Endometrium (tissue), 2 donors: ENCODE data around the gene FITM1.
A peak's percentile ranks its signal among the peaks of the same experiment; 100 is the strongest.

Experiments
- FAIRE-seq: peaks from 2 replicates; lab custom pipeline; 2012; peaks lifted over from hg19 to GRCh38; lab: Jason Lieb, UNC
- donor health status: control.
- donor health status: control.

Gene FITM1

DNA sequence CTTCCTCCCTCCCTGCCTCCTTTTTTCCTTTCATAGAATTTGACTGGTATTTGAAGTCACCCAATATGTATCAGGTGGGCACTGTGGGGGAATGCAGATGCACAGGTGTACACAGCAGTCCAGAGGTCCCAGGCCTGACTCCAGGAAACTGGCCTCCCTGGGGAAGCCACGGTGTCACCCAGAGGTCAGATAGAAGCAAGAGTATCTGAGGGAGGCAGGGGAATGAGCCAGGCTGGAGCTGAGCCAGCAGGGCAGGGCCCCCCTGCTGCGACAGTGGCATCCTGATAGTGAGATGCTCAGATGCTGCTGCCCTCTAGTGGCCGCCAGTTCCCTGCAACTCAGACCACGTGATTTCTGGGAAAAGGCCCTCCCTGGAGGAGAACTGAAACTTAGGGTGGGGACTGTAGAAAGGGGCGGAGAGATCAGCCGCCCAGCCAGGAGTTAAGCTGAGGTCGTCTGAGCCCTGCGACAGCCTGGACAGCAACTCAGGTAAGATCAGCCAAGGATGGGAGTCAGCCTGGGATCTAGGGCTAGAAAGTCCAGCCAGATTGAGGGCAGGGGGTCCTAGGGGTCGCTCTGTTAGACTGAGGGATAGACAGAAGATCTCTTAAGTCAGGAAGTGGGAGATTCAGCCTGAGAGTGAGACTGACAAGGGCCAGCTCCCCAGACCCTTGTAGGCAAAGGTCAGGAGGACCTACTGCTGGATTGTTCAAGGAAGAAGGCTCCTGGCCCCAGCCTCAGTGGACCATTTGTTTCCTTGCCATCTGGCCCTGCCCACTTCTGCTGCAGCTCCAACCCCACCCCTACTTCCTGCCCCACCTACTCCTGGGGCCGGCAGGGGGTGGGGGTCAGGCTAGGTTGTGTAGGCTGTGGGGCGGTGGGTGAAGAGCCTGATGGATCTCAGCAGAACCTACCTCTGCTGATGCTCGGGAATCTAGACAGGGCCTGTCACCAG lies 30.7 kb downstream of the FITM1 start, which contains the start of gene IRF9:
IRF9 (plus strand) TSS at position 416 of the 955 bp plus-strand sequence. CDS start 880 bp downstream, outside the sequence.
- peak; percentile 76 for FAIRE-seq

DNA sequence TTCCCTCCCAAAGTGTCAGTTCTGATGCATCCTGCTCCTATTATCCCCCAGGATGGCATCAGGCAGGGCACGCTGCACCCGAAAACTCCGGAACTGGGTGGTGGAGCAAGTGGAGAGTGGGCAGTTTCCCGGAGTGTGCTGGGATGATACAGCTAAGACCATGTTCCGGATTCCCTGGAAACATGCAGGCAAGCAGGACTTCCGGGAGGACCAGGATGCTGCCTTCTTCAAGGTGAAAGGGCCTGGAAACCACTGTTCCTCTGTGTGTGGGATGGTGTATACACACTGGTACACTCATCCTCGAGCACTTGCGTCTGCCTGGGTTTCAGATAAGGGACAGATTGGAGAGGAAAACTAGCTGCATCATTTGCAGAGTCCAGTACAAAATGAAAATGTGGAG lies 31.6 kb downstream of the FITM1 start:
- FAIRE-seq = no peak

DNA sequence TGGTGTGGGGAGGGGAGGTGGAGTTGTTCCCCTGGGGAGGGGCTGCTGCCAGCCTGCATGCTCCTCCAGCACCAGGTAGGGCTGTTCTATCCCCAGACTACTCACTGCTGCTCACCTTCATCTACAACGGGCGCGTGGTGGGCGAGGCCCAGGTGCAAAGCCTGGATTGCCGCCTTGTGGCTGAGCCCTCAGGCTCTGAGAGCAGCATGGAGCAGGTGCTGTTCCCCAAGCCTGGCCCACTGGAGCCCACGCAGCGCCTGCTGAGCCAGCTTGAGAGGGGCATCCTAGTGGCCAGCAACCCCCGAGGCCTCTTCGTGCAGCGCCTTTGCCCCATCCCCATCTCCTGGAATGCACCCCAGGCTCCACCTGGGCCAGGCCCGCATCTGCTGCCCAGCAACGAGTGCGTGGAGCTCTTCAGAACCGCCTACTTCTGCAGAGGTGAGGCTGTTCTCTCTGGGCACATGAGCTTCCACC lies 34.1 kb downstream of the FITM1 start:
- FAIRE-seq = no peak

DNA sequence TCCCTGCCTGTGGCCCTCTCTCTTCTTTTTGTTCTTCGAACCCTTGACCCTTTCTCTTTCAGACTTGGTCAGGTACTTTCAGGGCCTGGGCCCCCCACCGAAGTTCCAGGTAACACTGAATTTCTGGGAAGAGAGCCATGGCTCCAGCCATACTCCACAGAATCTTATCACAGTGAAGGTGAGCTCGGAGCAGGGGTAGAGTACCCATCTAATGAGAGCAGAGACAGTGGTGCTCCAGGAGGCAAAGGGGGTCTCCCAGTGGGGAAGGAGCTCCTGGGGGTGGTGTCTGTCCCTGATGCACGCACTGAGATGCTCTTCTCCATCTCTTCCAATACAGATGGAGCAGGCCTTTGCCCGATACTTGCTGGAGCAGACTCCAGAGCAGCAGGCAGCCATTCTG lies 35.3 kb downstream of the FITM1 start:
- FAIRE-seq = no peak

DNA sequence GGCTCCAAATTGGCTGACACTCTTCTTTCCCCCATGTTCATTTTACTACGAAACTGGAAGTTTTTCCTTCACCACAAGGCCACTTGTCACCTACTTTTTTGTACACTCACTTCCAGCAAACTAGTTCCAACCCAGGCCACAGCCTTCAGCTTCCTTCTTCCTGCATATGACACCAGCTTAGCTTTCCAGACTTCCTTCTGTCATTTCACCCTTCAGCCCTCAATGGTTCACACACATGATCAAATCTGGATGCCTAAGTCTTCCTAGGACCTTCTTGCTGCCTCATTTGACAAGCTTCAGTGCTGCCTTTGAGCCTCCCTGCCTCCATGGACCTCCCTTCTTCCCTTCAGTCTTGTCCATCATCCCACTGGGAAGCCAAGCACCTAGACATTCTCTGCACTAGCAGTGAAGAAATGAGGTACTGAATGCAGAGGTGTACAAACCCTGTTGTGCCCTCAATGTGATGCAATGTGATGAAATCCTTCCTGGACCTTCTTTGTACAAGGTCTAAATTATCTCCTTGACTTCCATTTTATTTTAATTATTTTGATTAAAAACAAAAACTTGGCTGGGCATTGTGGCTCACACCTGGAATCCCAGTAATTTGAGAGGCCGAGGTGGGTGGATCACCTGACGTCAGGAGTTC lies 37.1 kb downstream of the FITM1 start:
- no peak for FAIRE-seq

DNA sequence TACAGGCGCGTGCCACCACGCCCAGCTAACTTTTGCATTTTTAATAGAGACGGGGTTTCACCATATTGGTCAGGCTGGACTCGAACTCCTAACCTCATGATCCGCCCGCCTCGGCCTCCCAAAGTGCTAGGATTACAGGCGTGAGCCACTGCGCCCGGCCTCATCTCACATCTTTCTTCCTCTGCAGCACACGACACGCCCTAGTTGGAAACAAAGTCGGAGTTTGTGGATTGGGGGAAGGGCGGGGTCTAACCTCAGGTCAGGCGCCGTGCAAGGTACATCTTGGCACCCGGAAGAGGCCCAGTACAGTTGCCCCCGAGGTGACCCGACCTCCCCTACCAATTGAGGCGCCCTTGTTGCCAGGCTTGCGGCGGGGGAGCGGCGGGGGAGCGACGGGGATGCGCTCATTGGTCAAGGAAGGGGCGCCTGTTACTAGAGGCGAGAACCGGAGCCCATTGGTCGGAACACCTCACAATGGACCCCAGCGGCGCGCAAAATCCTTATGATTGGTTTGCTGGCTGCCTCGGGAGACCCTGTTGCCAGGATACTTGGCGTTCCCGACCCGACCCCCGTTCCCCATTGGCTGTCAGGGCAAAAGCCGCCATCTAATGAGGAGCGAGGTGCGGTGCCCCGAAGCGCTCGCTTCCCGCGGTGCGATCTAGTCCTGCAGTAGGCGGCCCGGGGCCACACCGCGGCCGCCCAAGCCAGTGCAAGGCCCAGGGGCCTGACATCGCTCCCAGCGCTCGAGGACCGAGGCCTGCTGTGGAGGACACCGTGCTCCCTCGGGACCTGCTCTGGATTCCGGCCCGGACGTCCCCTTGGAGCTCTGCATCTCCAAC lies 41.2 kb downstream of the FITM1 start, which contains the start of gene REC8:
REC8 (plus strand) TSS at position 659 of the 839 bp plus-strand sequence. CDS start 473 bp downstream, outside the sequence.
- FAIRE-seq = peak; percentile 77

DNA sequence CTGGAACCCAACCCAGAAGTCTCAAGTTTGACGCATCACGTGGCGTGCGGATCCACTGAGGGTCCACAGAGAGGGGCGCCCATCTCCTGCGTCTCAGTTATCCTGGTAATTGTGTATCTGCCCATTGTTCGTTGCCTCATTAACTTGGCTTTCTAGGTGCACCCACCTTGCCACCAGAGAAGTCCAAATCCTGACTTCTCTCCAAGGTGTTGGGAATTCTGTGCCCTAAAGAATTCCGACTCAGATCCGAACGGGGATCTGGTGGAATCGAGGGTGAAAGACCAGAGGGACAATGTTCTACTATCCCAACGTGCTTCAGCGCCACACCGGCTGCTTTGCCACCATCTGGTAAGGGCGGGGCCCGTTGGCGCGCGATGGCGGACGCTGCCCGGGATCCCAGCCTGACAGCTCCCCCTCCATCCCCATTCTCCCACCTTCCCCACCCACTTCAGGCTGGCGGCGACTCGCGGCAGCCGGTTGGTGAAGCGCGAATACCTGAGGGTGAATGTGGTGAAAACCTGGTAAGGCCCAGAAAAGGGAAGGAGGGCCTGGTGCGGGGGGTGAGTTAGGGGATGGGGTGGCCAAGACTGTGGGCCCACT lies 41.9 kb downstream of the FITM1 start:
- FAIRE-seq = no peak

DNA sequence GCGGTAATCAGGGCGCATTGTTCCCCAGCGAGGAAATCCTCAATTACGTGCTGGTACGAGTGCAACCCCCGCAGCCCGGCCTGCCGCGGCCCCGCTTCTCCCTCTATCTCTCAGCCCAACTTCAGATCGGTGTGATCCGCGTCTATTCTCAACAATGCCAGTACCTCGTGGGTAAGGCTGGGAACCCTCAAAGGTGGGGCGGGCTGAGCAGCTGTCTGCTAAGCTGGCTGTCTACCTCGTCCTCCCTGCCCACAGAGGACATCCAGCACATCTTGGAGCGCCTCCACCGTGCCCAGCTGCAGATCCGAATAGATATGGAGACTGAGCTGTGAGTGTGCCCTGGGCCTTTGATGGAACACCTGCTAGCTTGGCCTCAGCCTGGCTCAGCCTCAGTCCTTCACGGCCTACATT lies 42.4 kb downstream of the FITM1 start:
- no peak for FAIRE-seq

DNA sequence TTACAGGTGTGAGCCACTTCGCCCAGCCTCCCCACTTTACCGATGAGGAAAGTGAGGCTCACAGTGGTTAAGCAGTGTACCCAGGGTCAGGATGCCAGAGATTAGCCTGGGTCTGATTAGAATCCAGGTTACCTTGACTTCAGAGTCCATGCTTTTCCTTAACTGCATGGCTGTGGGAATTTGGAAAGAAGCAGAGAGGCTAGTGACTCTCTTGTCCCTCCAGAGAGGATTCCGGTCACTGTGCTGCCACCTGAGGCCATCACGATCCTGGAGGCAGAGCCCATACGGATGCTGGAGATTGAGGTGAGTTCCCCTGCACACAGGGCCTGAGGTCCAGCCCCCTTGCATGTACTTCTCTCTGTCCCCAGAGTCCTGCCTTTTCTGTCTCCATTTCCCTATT lies 46.1 kb downstream of the FITM1 start:
- FAIRE-seq = no peak

DNA sequence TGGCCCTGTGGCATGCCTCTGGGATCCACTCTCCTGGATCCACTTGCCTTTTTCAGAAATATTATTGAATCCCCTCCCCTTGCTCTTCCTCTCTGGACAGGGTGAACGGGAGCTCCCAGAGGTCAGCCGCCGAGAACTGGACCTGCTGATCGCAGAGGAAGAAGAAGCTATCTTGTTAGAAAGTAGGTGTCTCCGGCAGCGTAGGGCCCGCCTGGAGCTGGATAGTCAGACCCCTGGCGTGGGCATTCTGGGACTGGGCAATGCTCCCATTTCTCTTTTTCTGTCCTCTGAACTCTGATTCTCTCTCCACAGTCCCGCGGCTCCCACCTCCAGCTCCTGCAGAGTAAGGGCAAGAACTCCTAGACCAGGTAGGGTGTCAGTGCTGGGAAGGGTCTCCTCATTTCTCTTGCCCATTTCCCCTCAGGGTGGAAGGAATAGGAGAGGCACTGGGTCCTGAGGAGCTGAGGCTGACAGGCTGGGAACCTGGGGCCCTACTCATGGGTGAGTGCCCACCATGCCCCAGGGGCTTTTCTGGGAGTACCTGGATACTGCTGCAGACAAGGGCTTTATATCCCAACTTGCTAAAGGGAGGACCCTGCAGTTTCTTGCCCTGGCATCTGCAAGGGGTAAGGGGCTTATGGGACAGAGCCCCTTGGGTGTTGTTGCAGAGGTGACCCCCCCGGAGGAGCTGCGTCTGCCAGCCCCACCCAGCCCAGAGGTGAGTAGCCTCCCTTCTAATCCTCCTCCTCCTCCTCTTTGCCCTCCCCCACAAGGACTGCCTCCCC lies 46.8 kb downstream of the FITM1 start:
- no peak for FAIRE-seq

DNA sequence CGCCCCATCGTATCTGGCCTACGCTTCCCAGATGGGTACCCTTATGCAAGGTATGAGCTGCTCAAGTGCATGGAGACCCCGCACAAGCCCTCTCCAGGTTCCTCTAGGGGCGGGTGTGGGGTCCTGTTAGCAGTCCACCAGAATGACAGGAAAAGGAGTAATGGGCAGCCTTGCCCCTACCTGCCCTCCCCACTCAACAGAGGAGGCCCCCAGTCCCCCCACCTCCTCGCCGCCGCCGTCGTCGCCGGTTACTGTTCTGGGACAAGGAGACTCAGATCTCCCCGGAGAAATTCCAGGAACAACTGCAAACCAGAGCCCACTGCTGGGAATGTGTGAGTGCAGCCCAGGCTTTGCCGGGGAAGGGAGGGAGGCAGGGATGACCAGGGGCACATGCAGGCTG lies 47.4 kb downstream of the FITM1 start:
- no peak for FAIRE-seq

DNA sequence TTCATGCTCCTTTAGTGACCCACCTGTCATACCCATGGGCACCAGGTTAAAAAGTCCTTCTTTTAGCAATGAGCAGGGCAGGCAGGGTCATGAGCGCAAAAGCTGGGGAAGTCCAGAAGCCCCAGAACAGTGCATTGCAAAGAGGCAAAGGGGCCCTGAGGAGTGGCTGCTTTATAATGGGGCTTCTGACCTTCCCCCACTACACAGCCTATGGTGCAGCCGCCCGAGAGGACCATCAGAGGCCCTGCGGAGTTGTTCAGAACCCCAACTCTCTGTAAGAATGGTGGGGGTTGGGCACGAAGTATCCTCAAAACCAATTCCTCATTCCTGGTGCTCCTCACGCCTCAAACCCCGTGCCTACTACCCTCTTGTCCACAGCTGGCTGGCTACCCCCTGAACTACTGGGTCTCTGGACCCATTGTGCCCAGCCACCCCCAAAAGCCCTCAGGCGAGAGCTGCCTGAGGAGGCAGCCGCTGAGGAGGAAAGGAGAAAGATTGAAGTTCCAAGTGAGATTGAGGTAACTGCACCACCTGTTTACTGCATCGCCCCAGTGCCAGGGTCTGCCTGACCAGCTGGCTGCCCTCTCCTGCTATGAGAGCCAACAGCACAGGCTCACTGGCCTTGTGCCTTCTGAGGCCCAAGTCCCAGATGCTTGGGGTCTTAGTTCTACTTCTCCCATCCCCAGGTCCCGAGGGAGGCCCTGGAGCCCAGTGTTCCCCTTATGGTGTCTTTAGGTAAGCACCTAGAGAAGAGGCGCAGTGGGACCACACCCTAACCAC lies 48.1 kb downstream of the FITM1 start:
- FAIRE-seq = no peak

DNA sequence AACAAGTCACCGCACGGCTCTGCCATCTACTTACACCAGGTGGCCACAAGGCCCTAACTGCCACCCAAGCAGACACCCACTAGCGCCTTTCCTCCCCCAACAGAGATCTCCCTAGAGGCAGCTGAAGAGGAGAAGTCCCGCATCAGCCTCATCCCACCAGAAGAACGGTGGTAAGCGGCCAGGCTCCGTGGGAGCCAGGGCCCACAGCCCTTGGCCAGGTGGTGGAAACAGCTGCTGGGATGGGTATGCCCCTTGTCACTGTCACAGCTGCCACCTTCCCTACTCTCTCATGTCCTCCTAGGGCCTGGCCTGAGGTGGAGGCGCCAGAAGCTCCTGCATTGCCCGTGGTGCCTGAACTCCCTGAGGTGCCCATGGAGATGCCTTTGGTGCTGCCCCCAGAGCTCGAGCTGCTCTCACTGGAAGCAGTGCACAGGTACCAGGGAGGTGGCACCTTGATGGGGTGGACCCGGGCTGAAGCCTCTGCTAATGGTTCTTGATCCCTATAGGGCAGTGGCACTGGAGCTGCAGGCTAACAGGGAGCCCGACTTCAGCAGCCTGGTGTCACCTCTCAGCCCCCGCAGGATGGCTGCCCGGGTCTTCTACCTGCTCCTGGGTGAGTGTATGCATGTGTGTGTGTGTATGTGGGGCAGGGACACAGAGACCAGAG lies 49.0 kb downstream of the FITM1 start:
- no peak for FAIRE-seq

DNA sequence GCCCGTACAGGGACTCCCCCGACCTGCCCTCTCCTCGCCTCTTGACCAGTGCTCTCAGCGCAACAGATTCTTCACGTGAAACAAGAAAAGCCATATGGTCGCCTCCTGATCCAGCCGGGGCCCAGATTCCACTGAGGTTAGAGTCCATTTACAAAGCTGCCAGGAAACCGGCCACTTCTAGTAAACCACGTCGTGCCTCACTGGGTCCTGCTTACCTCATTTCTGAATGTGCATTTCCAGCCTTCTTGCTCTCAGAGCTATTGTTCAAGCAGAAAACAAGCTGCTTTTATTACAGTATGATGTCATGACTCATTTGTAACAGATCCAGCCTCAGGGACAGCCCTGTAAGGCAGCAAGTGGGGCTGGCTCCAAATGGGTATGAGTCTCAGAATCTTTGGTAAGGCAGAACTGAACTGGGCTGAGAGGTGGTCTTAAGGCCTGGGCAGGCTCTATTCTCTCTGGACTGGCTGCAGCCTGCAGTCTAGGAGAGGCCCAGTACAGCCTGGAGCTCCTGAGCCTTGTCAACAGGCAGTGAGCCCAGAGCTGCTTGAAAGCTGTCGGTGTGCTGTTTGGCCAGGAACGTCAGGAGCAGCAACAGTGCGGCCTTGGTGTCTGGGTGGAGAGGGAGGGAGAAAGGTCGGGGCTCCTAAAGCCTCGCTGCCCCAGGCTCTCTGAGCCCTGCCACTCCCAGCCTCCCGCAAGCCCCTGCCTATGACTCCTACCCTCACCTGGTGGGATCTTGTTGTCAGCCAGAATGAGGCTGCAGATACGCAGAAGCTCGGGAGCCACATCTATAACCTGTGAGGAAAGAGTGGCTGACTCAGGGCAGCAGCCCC lies 49.7 kb downstream of the FITM1 start:
- FAIRE-seq = no peak

DNA sequence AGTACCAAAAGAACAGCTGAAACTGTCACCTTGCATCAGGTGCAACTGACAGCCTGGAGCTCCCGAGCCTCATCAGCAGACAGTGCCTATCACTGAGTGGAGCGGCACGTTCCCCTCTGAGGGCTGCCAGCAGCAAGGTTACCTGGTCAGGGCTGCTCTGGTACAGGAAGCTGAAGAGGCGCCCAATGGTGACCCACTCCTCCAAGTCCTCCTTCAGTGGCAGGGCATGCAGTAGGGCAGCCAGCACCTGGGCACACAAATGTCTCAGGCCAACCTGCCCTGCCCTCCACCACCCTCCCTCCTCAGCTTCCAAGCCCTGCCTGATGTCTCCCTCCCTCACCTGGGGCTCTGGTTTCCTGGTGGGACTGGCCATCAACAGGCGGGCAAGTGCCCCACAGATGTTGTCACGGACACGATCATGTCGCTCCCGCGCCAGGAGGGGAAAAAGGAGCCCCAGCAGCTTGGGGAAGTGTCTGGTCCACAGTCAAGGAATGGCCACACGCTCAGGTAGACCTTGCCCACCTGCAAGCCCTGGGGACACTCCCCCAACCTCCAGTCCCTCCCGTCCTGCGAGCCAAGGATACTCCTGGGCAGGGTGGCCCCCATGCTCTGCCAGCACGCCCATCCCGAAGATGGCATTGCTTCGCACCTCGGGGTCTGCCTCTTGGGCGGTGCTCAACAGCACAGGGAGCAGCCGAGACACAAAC lies 51.1 kb downstream of the FITM1 start:
- no peak for FAIRE-seq
